ENCODE data around the gene GALNT9. TPM values are rescaled to one million over a fixed set of nuclear protein-coding genes. Genes with fewer than 3 reads are reported as not detected.

Gene GALNT9
- total RNA-seq, 1 experiment from 2014 or later: 2.6 TPM

- H4K20me1 ChIP-seq (ENCODE audit: insufficient read depth): no peaks in the 10 kb centered on the region
- DNase-seq (ENCODE audit: low read depth, low spot score) (no peak), ATAC-seq (no peak)
- no peaks in the 10 kb centered on the region for H3K9me3 ChIP-seq (ENCODE audit: control insufficient read depth in 1 of 2, insufficient read depth in 1 of 2, low read depth in 1 of 2, low read length in 2 of 2)
- BruUV-seq (replicated peaks): no TSS peak
- H3K4me2 ChIP-seq (ENCODE audit: low read length): no peak overlapping the region
- ChIA-PET POLR2A (no interaction called here), RAD21 (ENCODE audit: low non-redundant PET in 1 of 2, low total read pairs in 2 of 2, uncharacterized antibody in 2 of 2, unreplicated experiment in 2 of 2) (no interaction called here), CTCF (no interaction called here)
- H3K79me2 ChIP-seq (ENCODE audit: insufficient read depth, low read length): no peaks in the 10 kb centered on the region
- H3K27ac ChIP-seq (ENCODE audit: low read depth, low read length): no peak overlapping the region
- no peak overlapping the region for H2AFZ ChIP-seq (ENCODE audit: low read depth, low read length, poor library complexity, severe bottlenecking)
- no peaks in the 10 kb centered on the region for H3K36me3 ChIP-seq (ENCODE audit: control insufficient read depth in 1 of 2, insufficient read depth in 2 of 2, low read length in 2 of 2)
- no peak overlapping the region for H3K9ac ChIP-seq (ENCODE audit: low read length)
- no peaks in the 10 kb centered on the region for H3K9me2 ChIP-seq (ENCODE audit: insufficient read depth)
- intact Hi-C loops (cut with micrococcal nuclease): no loop called here
- H3K4me3 ChIP-seq (replicated peaks in 1 of 2; ENCODE audit: low read depth in 1 of 2, low read length in 2 of 2): no peak overlapping the region
- peaks cover 6% of the 10 kb centered on the region; the same call in 1 of the 2 replicates for H3K27me3 ChIP-seq (ENCODE audit: insufficient read depth, low read length)
- peaks cover 0 to 10% of the 10 kb centered on the region in 2 experiments; a peak in 2 of 4 replicates for H3K4me1 ChIP-seq (ENCODE audit: control insufficient read depth in 1 of 2, insufficient read depth in 2 of 2, low read length in 2 of 2)
- TF ChIP-seq ZFX (IDR thresholded peaks at IDR 0.05) (no peak), SIN3A (IDR thresholded peaks at IDR 0.05; ENCODE audit: low read depth) (no peak)
These were observed 35.8 kb upstream of the GALNT9 start for GRCh38 chr12:132365226-132365625.

- ChIA-PET RAD21 (ENCODE audit: low non-redundant PET in 1 of 2, low total read pairs in 2 of 2, uncharacterized antibody in 2 of 2, unreplicated experiment in 2 of 2) (no interaction called here), POLR2A (no interaction called here), CTCF (no interaction called here)
- no peak overlapping the region for H3K4me3 ChIP-seq (replicated peaks in 1 of 2; ENCODE audit: low read depth in 1 of 2, low read length in 2 of 2)
- H3K27me3 ChIP-seq (ENCODE audit: insufficient read depth, low read length): peaks cover 3% of the 10 kb centered on the region; the same call in 1 of the 2 replicates
- no peak overlapping the region for H3K9ac ChIP-seq (ENCODE audit: low read length)
- DNase-seq (ENCODE audit: low read depth, low spot score) (no peak), ATAC-seq (no peak)
- H3K79me2 ChIP-seq (ENCODE audit: insufficient read depth, low read length): no peaks in the 10 kb centered on the region
- no peaks in the 10 kb centered on the region for H3K9me2 ChIP-seq (ENCODE audit: insufficient read depth)
- H3K36me3 ChIP-seq (ENCODE audit: control insufficient read depth in 1 of 2, insufficient read depth in 2 of 2, low read length in 2 of 2): no peaks in the 10 kb centered on the region
- H3K4me2 ChIP-seq (ENCODE audit: low read length): 0 out of 2 replicates have a peak overlapping the region, but pooled peaks have one; percentile 2
- H3K9me3 ChIP-seq (ENCODE audit: control insufficient read depth in 1 of 2, insufficient read depth in 1 of 2, low read depth in 1 of 2, low read length in 2 of 2): no peaks in the 10 kb centered on the region
- BruUV-seq (replicated peaks): no TSS peak
- no peak overlapping the region for H2AFZ ChIP-seq (ENCODE audit: low read depth, low read length, poor library complexity, severe bottlenecking)
- no peaks in the 10 kb centered on the region for H4K20me1 ChIP-seq (ENCODE audit: insufficient read depth)
- peaks cover 0 to 10% of the 10 kb centered on the region in 2 experiments; a peak in 2 of 4 replicates for H3K4me1 ChIP-seq (ENCODE audit: control insufficient read depth in 1 of 2, insufficient read depth in 2 of 2, low read length in 2 of 2)
- no peak overlapping the region for H3K27ac ChIP-seq (ENCODE audit: low read depth, low read length)
- intact Hi-C loops (cut with micrococcal nuclease): no loop called here
- TF ChIP-seq CTCF (IDR thresholded peaks at IDR 0.05 in 2 of 3, conservative IDR thresholded peaks at IDR 0.05 in 1 of 3; ENCODE audit: borderline replicate concordance in 1 of 3, insufficient read depth in 1 of 3, low read depth in 2 of 3, low read length in 2 of 3) (no peak), ATF3 (IDR thresholded peaks at IDR 0.05) (no peak), TCF7L2 (IDR thresholded peaks at IDR 0.05; ENCODE audit: borderline replicate concordance, extremely low read depth, insufficient read depth, insufficient read length) (no peak), SRF (IDR thresholded peaks at IDR 0.05; ENCODE audit: low read depth) (no peak), RAD21 (IDR thresholded peaks at IDR 0.05; ENCODE audit: low read depth) (no peak), SIN3A (IDR thresholded peaks at IDR 0.05; ENCODE audit: low read depth) (no peak), SP1 (IDR thresholded peaks at IDR 0.05; ENCODE audit: low read depth) (no peak)
These were observed 35.0 kb upstream of the GALNT9 start for GRCh38 chr12:132364348-132364902.

Data from HCT116 (cell line).